ENCODE measurements around the gene OR1A2.

DNA sequence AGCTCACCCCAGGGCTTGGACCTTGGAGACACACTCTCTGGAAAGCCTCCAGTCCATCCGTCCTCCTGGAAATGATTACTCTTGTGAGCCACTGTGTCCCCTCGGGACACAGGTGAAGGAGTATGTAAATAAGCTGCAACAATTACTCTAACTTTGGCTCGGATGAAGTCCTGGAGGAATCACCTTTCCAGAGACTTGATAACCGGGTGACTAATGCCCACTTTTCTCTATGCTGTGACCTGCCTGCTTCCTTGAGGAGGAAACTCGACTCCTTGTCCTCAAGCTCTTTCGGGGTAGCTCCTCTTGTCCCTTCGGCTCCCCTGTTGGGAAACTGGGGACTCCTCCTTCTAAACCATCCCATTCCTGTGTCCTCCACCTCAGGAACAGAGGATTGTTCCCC is 10.0 kb downstream of the OR1A2 start, which contains the start of gene OR1A1:
- TF ChIP-seq POLR2A (IDR thresholded peaks at IDR 0.05; ENCODE audit: extremely low read depth, insufficient read length), result no peak
- TF ChIP-seq, protein P1, sequence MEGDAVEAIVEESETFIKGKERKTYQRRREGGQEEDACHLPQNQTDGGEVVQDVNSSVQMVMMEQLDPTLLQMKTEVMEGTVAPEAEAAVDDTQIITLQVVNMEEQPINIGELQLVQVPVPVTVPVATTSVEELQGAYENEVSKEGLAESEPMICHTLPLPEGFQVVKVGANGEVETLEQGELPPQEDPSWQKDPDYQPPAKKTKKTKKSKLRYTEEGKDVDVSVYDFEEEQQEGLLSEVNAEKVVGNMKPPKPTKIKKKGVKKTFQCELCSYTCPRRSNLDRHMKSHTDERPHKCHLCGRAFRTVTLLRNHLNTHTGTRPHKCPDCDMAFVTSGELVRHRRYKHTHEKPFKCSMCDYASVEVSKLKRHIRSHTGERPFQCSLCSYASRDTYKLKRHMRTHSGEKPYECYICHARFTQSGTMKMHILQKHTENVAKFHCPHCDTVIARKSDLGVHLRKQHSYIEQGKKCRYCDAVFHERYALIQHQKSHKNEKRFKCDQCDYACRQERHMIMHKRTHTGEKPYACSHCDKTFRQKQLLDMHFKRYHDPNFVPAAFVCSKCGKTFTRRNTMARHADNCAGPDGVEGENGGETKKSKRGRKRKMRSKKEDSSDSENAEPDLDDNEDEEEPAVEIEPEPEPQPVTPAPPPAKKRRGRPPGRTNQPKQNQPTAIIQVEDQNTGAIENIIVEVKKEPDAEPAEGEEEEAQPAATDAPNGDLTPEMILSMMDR (IDR thresholded peaks at IDR 0.05; ENCODE audit: low read depth, low read length), result no peak
- TF ChIP-seq, protein P2, sequence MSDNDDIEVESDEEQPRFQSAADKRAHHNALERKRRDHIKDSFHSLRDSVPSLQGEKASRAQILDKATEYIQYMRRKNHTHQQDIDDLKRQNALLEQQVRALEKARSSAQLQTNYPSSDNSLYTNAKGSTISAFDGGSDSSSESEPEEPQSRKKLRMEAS (IDR thresholded peaks at IDR 0.05; ENCODE audit: low read depth, low read length), result no peak
- TF ChIP-seq MYC (IDR thresholded peaks at IDR 0.05; ENCODE audit: low read depth, low read length), result no peak

All from NB4 (cell line).